HL-60 (cell line): ENCODE data around the gene FBXL14.

Source experiments
- DNase-seq, 2 experiments: peaks; one replicate each; pipeline ENCODE4 v3.0.0-alpha.2; 2010 to 2020; ENCODE audit warnings: low read depth in 1 of 2, low spot score in 1 of 2
- H3K27ac ChIP-seq: fragments of 250-450 bp; sonication (Bioruptor Pico); replicated peaks from 2 replicates; pipeline ENCODE4 v1.5.1; 2020; ENCODE audit warnings: mild to moderate bottlenecking, moderate library complexity
- H3K27me3 ChIP-seq: fragments of 250-450 bp; sonication (Bioruptor Pico); 2 replicates; pipeline ENCODE4 v1.5.1; 2021; ENCODE audit warnings: mild to moderate bottlenecking, moderate library complexity; ENCODE audit not compliant: insufficient read depth, poor library complexity, severe bottlenecking
- H3K4me3 ChIP-seq: replicated peaks from 2 replicates; pipeline ENCODE4 v1.5.1; 2011; ENCODE audit warnings: mild to moderate bottlenecking, control low read depth, low read length; ENCODE audit not compliant: insufficient read depth
- CTCF ChIP-seq: IDR thresholded peaks from one replicate; pipeline ENCODE4 v1.5.1; 2011; ENCODE audit warnings: low read length, control low read depth, inconsistent platforms; ENCODE audit not compliant: insufficient read depth
- GABPA ChIP-seq: IDR thresholded peaks from 2 replicates; pipeline ENCODE4 v1.6.1; 2012; ENCODE audit warnings: low read depth
- POLR2AphosphoS5 ChIP-seq: IDR thresholded peaks from 2 replicates; pipeline ENCODE4 v1.6.1; 2012; ENCODE audit warnings: low read depth
- REST ChIP-seq: IDR thresholded peaks from 2 replicates; pipeline ENCODE4 v1.6.1; 2012; ENCODE audit warnings: low read depth; ENCODE audit not compliant: insufficient replicate concordance
- SPI1 ChIP-seq: IDR thresholded peaks from 2 replicates; pipeline ENCODE4 v1.6.1; 2012; ENCODE audit warnings: low read depth, mild to moderate bottlenecking, borderline replicate concordance

Gene FBXL14

GRCh38 chr12:1540690-1541089 is 53.7 kb downstream of the FBXL14 start:
- peaks cover 16% of the 10 kb centered on the region for H3K27me3 ChIP-seq
- DNase-seq, result no peak
- TF ChIP-seq REST, result no peak
- TF ChIP-seq POLR2AphosphoS5, result no peak
- TF ChIP-seq SPI1, result no peak
- TF ChIP-seq CTCF, result no peak
- no peak for TF ChIP-seq GABPA
- H3K4me3 ChIP-seq, result no peak overlapping the region
- H3K27ac ChIP-seq, result no peak overlapping the region

- no peak for DNase-seq
- peaks cover 26% of the 10 kb centered on the region for H3K27me3 ChIP-seq
- H3K4me3 ChIP-seq, result no peak overlapping the region
- TF ChIP-seq SPI1 (no peak), REST (no peak), GABPA (no peak), CTCF (no peak), POLR2AphosphoS5 (no peak)
- no peak overlapping the region for H3K27ac ChIP-seq
Measured at GRCh38 chr12:1539135-1539534, 55.2 kb downstream of the FBXL14 start.

GRCh38 chr12:1536817-1537216 is 57.6 kb downstream of the FBXL14 start:
- no peak overlapping the region for H3K4me3 ChIP-seq
- no peak for DNase-seq
- peaks cover 44% of the 10 kb centered on the region for H3K27me3 ChIP-seq
- no peak for TF ChIP-seq GABPA
- no peak for TF ChIP-seq REST
- TF ChIP-seq SPI1, result no peak
- no peak for TF ChIP-seq CTCF
- TF ChIP-seq POLR2AphosphoS5, result no peak
- no peak overlapping the region for H3K27ac ChIP-seq
